ENCODE measurements around the gene GPR89A. TPM values are rescaled to one million over a fixed set of nuclear protein-coding genes. Genes with fewer than 3 reads are reported as not detected.

GPR89A gene
- total and polyA plus RNA-seq, 2 experiments from 2014 or later: 68.5 to 81.1 TPM

GRCh38 chr1:145710291-145711027, 102.7 kb downstream of the GPR89A start:
- no peaks in the 10 kb centered on the region for H3K36me3 ChIP-seq (ENCODE audit: insufficient read depth)

More at GRCh38 chr1:145710291-145711027, 102.7 kb downstream of the GPR89A start:
- TF ChIP-seq CREB1 (CRISPR knock-in tag; IDR thresholded peaks at IDR 0.05; ENCODE audit: low read depth) (no peak), EZH2 (IDR thresholded peaks at IDR 0.05; ENCODE audit: low read depth, unreplicated experiment) (no peak), ZNF331 (CRISPR knock-in tag; IDR thresholded peaks at IDR 0.05; ENCODE audit: low read depth) (no peak), REST (IDR thresholded peaks at IDR 0.05; ENCODE audit: unreplicated experiment) (no peak), JUNB (IDR thresholded peaks at IDR 0.05; ENCODE audit: unreplicated experiment) (no peak), EZH2phosphoT487 (IDR thresholded peaks at IDR 0.05; ENCODE audit: unreplicated experiment) (no peak), ETS1 (IDR thresholded peaks at IDR 0.05) (no peak), CTCF (conservative IDR thresholded peaks at IDR 0.05; ENCODE audit: low read depth in 2 of 2) (no peak), NANOG (IDR thresholded peaks at IDR 0.05; ENCODE audit: borderline replicate concordance) (no peak), POLR2AphosphoS5 (IDR thresholded peaks at IDR 0.05; ENCODE audit: low read depth) (no peak), STAT1 (IDR thresholded peaks at IDR 0.05; ENCODE audit: unreplicated experiment) (no peak), ZNF462 (CRISPR knock-in tag; IDR thresholded peaks at IDR 0.05) (no peak), ZNF114 (CRISPR knock-in tag; IDR thresholded peaks at IDR 0.05) (no peak)
- Histone ChIP-seq H2AFZ (no peak overlapping the region), H3K79me2 (replicated peaks; ENCODE audit: insufficient read depth) (no peaks in the 10 kb centered on the region), H3K27me3 (ENCODE audit: insufficient read depth) (no peaks in the 10 kb centered on the region), H3F3A (replicated peaks; ENCODE audit: low read depth) (no peaks in the 10 kb centered on the region), H3K4me1 (ENCODE audit: insufficient read depth) (no peaks in the 10 kb centered on the region), H3K27ac (ENCODE audit: low read depth) (no peak overlapping the region), H3K4me2 (no peak overlapping the region), H3K4me3 (no peak overlapping the region), H3K9me2 (ENCODE audit: insufficient read depth) (no peaks in the 10 kb centered on the region), H4K20me1 (replicated peaks; ENCODE audit: insufficient read depth) (no peaks in the 10 kb centered on the region)
- Mint-ChIP-seq H3K27ac (no peak overlapping the region), H3K9me3 (no peaks in the 10 kb centered on the region), H3K4me1 (peaks cover 17% of the 10 kb centered on the region), H3K4me3 (no peak overlapping the region), H3K27me3 (ENCODE audit: insufficient read depth, low read depth, poor library complexity) (peaks cover 7% of the 10 kb centered on the region), H3K36me3 (ENCODE audit: low read depth) (no peaks in the 10 kb centered on the region)
- DNase-seq (ENCODE audit: low spot score) (no peak), ATAC-seq (no peak)

Measured in GM23338 (cell line).